HepG2 (cell line): ENCODE measurements around the gene PGAP3. TPM values are rescaled to one million over a fixed set of nuclear protein-coding genes. Genes with fewer than 3 reads are reported as not detected.
A peak's percentile ranks its signal among the peaks of the same experiment; 100 is the strongest.

ENCODE experiments used
- ATAC-seq: fragments of 200-7000 bp; cut with Tn5 transposase; 3 replicates; pipeline ENCODE4 v1.9.1; 2020; ENCODE audit warnings: mild to moderate bottlenecking, moderate library complexity
- BruUV-seq: library from RNA; stranded (reverse); fragments of 400-500 nt; replicated peaks from 2 replicates; lab custom pipeline; 2021; lab: Mats Ljungman, UMichigan
- CTCF ChIA-PET: fragments of 300-600 bp; formaldehyde crosslinking; extraction: SDS; loops from one replicate; lab custom pipeline; 2021; ENCODE audit warnings: low total read pairs, inconsistent platforms, low intra/inter-chr PET ratio; lab: Yijun Ruan, JAX
- POLR2A ChIA-PET: fragments of 350-600 bp; sonication (Branson Sonifier 250); formaldehyde crosslinking; loops from one replicate; lab custom pipeline; 2020; ENCODE audit warnings: antibody characterized with exemption, inconsistent platforms; lab: Yijun Ruan, JAX
- DNase-seq: peaks from one replicate; pipeline ENCODE4 v3.0.0-alpha.2; 2015; ENCODE audit warnings: low spot score
- FAIRE-seq: peaks from 3 replicates; lab custom pipeline; 2011; peaks lifted over from hg19 to GRCh38; lab: Jason Lieb, UNC
- H2AFZ ChIP-seq: one replicate; pipeline ENCODE4 v1.6.1; 2011; ENCODE audit warnings: low read length, inconsistent platforms
- H3K27ac ChIP-seq: fragments of 300-600 bp; 3 replicates; pipeline ENCODE4 v1.8.0; 2011; ENCODE audit warnings: mixed run types, mild to moderate bottlenecking, mixed read lengths, low read length, inconsistent platforms; ENCODE audit not compliant: insufficient read depth; ENCODE audit errors: extremely low read length
- H3K27me3 ChIP-seq, 2 experiments: fragments of 200-600 bp in 1 of 2; 2 replicates in 1 of 2; 3 replicates in 1 of 2; pipeline versions ENCODE4 v1.6.0 to v1.8.0; 2011; ENCODE audit warnings: low read length in 2 of 2, mild to moderate bottlenecking in 2 of 2, moderate library complexity in 2 of 2, inconsistent platforms in 1 of 2; ENCODE audit not compliant: insufficient read depth in 2 of 2, control insufficient read depth in 1 of 2
- H3K36me3 ChIP-seq, 2 experiments: fragments of 200-600 bp in 1 of 2; replicated peaks in 1 of 2; 2 replicates in 1 of 2; 3 replicates in 1 of 2; pipeline versions ENCODE4 v1.5.1 to v1.8.0; 2011; ENCODE audit warnings: low read length in 2 of 2, inconsistent platforms in 1 of 2; ENCODE audit not compliant: insufficient read depth in 2 of 2, control insufficient read depth in 1 of 2
- H3K4me1 ChIP-seq: 2 replicates; pipeline ENCODE4 v1.5.1; 2012; ENCODE audit warnings: low read length, inconsistent platforms; ENCODE audit not compliant: insufficient read depth
- H3K4me2 ChIP-seq: 2 replicates; pipeline ENCODE4 v1.6.0; 2011; ENCODE audit warnings: low read depth, low read length, inconsistent platforms
- H3K4me3 ChIP-seq, 3 experiments: fragments of 200-600 bp in 1 of 3; sonication (generic), shearing (Covaris generic) in 1 of 3; replicated peaks in 1 of 3; 2 replicates each; pipeline ENCODE4 v1.5.1; 2011 to 2016; ENCODE audit warnings: low read length in 3 of 3, inconsistent platforms in 2 of 3, low read depth in 2 of 3, mild to moderate bottlenecking in 2 of 3, control low read depth in 1 of 3, mixed read lengths in 1 of 3; ENCODE audit not compliant: insufficient read depth in 1 of 3
- H3K79me2 ChIP-seq: one replicate; pipeline ENCODE4 v1.6.1; 2011; ENCODE audit warnings: low read length, inconsistent platforms; ENCODE audit not compliant: insufficient read depth
- H3K9ac ChIP-seq: 2 replicates; pipeline ENCODE4 v1.6.0; 2011; ENCODE audit warnings: mild to moderate bottlenecking, low read depth, low read length, inconsistent platforms; ENCODE audit not compliant: insufficient read depth
- H3K9me3 ChIP-seq: 2 replicates; pipeline ENCODE4 v1.5.1; 2012; ENCODE audit warnings: mild to moderate bottlenecking, low read length
- H4K20me1 ChIP-seq: 2 replicates; pipeline ENCODE4 v1.6.0; 2011; ENCODE audit warnings: inconsistent platforms, mild to moderate bottlenecking, low read length, moderate library complexity; ENCODE audit not compliant: insufficient read depth
- GMEB2 ChIP-seq: IDR thresholded peaks from 2 replicates; pipeline ENCODE4 v1.6.1; 2016; ENCODE audit warnings: missing biosample characterization, missing genetic modification reagents, low read depth
- HDAC1 ChIP-seq: sonication (generic); formaldehyde crosslinking; IDR thresholded peaks from 2 replicates; pipeline ENCODE4 v1.5.1; 2020; ENCODE audit warnings: mild to moderate bottlenecking, missing genetic modification reagents
- NR3C1 ChIP-seq: sonication (generic); formaldehyde crosslinking; IDR thresholded peaks from 2 replicates; pipeline ENCODE4 v1.4.0; 2020; ENCODE audit warnings: missing genetic modification reagents
- RXRA ChIP-seq: sonication (generic); formaldehyde crosslinking; IDR thresholded peaks from 2 replicates; pipeline ENCODE4 v1.5.1; 2020; ENCODE audit warnings: missing genetic modification reagents
- SYNCRIP ChIP-seq: fragments of 200-400 bp; formaldehyde crosslinking; IDR thresholded peaks from 2 replicates; pipeline ENCODE4 v1.6.1; 2018; ENCODE audit warnings: mild to moderate bottlenecking, low read depth, low read length; ENCODE audit not compliant: insufficient read depth
- ZGPAT ChIP-seq: IDR thresholded peaks from 2 replicates; pipeline ENCODE4 v1.6.1; 2016; ENCODE audit warnings: mild to moderate bottlenecking
- ZNF101 ChIP-seq: sonication (generic); formaldehyde crosslinking; IDR thresholded peaks from 2 replicates; pipeline ENCODE4 v1.4.0; 2020; ENCODE audit warnings: mild to moderate bottlenecking, low read depth, missing genetic modification reagents, borderline replicate concordance
- ZNF136 ChIP-seq: sonication (generic); formaldehyde crosslinking; IDR thresholded peaks from 2 replicates; pipeline ENCODE4 v1.8.1; 2022; ENCODE audit warnings: low read depth, mild to moderate bottlenecking, moderate library complexity, missing genetic modification reagents
- ZNF282 ChIP-seq: fragments of 450-650 bp; IDR thresholded peaks from 2 replicates; pipeline ENCODE4 v1.6.1; 2018; ENCODE audit not compliant: partially characterized antibody
- ZNF75D ChIP-seq: sonication (generic); formaldehyde crosslinking; IDR thresholded peaks from 2 replicates; pipeline ENCODE4 v1.8.1; 2023; ENCODE audit warnings: missing genetic modification reagents, mild to moderate bottlenecking, borderline replicate concordance
- WGBS: methylation state at CpG from one replicate; pipeline ENCODE4 v1.1.6; 2017; ENCODE audit warnings: low lambda C conversion rate; 5-methylcytosine and 5-hydroxymethylcytosine counted together
- in situ Hi-C: cut with HindIII; loops from 2 replicates; pipeline ENCODE4 v1.10.0; 2017; ENCODE audit warnings: low pct_unique_long_range_greater_than_20kb; ENCODE audit not compliant: extremely low pct_ligation_motif_present
- intact Hi-C: fragments of 100-400 bp; cut with micrococcal nuclease; formaldehyde crosslinking; loops from one replicate; pipeline ENCODE4 v1.10.0; 2022; ENCODE audit not compliant: unreplicated experiment
- polyA plus RNA-seq, 8 experiments: library from polyadenylated mRNA; depleted of rRNA in 3 of 8; stranded (reverse) in 7 of 8; unstranded in 1 of 8; fragments of >200 nt; fragmentation: Illumina TruSeq in 4 of 8; extraction: Trizol in 4 of 8; gene quantifications; 2 replicates each; pipeline versions ENCODE4 v1.2.1 to v1.2.3, GENCODE V29; 2011 to 2016; ENCODE audit warnings: low read depth in 4 of 8, missing spikeins in 1 of 8, mixed read lengths in 1 of 8; ENCODE audit not compliant: insufficient read depth in 1 of 8
- total RNA-seq, 5 experiments: library from RNA; depleted of rRNA; stranded (reverse); fragments of >200 nt; fragmentation: Illumina TruSeq; extraction: Trizol; gene quantifications; 2 replicates each; pipeline ENCODE4 v1.2.3, GENCODE V29; 2016; ENCODE audit warnings: low read depth in 1 of 5

The PGAP3 gene
- total and polyA plus RNA-seq, 2 of the 13 experiments (the other 11 are each of a cell fraction or from before 2014, with no cell fraction given): 11.9 to 14.6 TPM

GRCh38 chr17:39629494-39629880, 58.4 kb downstream of the PGAP3 start:
- WGBS: 15% methylated on average over 3 of the region's 3 CpGs
- in situ Hi-C loops (no loop called here), intact Hi-C loops (no loop called here)
- no peak overlapping the region for H3K9ac ChIP-seq
- no peaks in the 10 kb centered on the region for H3K9me3 ChIP-seq
- no peak for FAIRE-seq
- no peak for ATAC-seq
- no peaks in the 10 kb centered on the region for H4K20me1 ChIP-seq
- no peak for TF ChIP-seq GMEB2 (CRISPR knock-in tag)
- TF ChIP-seq ZNF75D: no peak
- TF ChIP-seq ZNF101: no peak
- no peak for TF ChIP-seq ZNF282
- no peak for TF ChIP-seq ZNF136 (CRISPR knock-in tag)
- TF ChIP-seq SYNCRIP: no peak
- no peak for TF ChIP-seq RXRA
- TF ChIP-seq NR3C1 (CRISPR knock-in tag): no peak
- TF ChIP-seq HDAC1 (CRISPR knock-in tag): peak; percentile 18; the same call in 1 of the 2 replicates
- 0 out of 2 replicates have a peak, but pooled peaks have one; percentile 7 for TF ChIP-seq ZGPAT (CRISPR knock-in tag)
- H3K4me2 ChIP-seq: peak overlapping the region; percentile 36; the same call in 1 of the 2 replicates
- BruUV-seq: no TSS peak
- peaks cover 86% of the 10 kb centered on the region for H3K4me1 ChIP-seq
- peaks cover 20 to 82% of the 10 kb centered on the region in 2 experiments; a peak in 4 of 5 replicates for H3K27me3 ChIP-seq
- no peak overlapping the region for H2AFZ ChIP-seq
- no peaks in the 10 kb centered on the region for H3K36me3 ChIP-seq
- ChIA-PET POLR2A (interaction anchor here (1.1 to 3.3 kb wide), 3 partner anchors 66 to 110 kb away, joined by 4 to 11 read pairs (median 10); partner anchors contain the start of gene MIEN1), CTCF (interaction anchor here (1.6 kb wide), 1 partner anchor 8 kb away, joined by 6 read pairs; no protein-coding TSS in a partner anchor)
- no peak overlapping the region; a peak in 1 of 6 replicates for H3K4me3 ChIP-seq
- no peaks in the 10 kb centered on the region for H3K79me2 ChIP-seq
- DNase-seq: no peak
- H3K27ac ChIP-seq: no peak overlapping the region
